HG03103 (cell line): ENCODE data around the gene CCDC149.

ENCODE experiments used
- ATAC-seq: cut with Tn5 transposase; IDR thresholded peaks from one replicate; pipeline ENCODE4 v1.9.1; 2021; ENCODE audit warnings: low read depth; ENCODE audit not compliant: unreplicated experiment

Gene CCDC149

GRCh38 chr4:24806206-24806990, 106.4 kb downstream of the CCDC149 start:
- no peak for ATAC-seq

GRCh38 chr4:24805566-24805965, 107.3 kb downstream of the CCDC149 start:
- ATAC-seq = no peak

GRCh38 chr4:24805067-24805466, 107.8 kb downstream of the CCDC149 start:
- ATAC-seq = no peak

- ATAC-seq = no peak
Measured at GRCh38 chr4:24802648-24803047, 110.2 kb downstream of the CCDC149 start.

GRCh38 chr4:24801136-24801855, 111.5 kb downstream of the CCDC149 start:
- no peak for ATAC-seq

GRCh38 chr4:24800325-24800895, 112.4 kb downstream of the CCDC149 start:
- no peak for ATAC-seq

- ATAC-seq = no peak
Measured at GRCh38 chr4:24799544-24800324, 113.1 kb downstream of the CCDC149 start.

- ATAC-seq = no peak
Measured at GRCh38 chr4:24799196-24799543, 113.7 kb downstream of the CCDC149 start.

GRCh38 chr4:24798036-24798610, 114.7 kb downstream of the CCDC149 start:
- ATAC-seq = no peak

- ATAC-seq = no peak
Measured at GRCh38 chr4:24796620-24797019, 116.2 kb downstream of the CCDC149 start.

GRCh38 chr4:24795666-24796381, 117.0 kb downstream of the CCDC149 start:
- ATAC-seq = no peak

GRCh38 chr4:24794916-24795665, 117.8 kb downstream of the CCDC149 start, which contains the start of gene SOD3:
Gene SOD3, plus strand, starts transcription at chr4:24795573. Its CDS starts 3,949 bp downstream, at chr4:24799522.
- no peak for ATAC-seq

GRCh38 chr4:24794480-24794879, 118.4 kb downstream of the CCDC149 start:
- no peak for ATAC-seq

GRCh38 chr4:24794051-24794450, 118.8 kb downstream of the CCDC149 start:
- no peak for ATAC-seq

GRCh38 chr4:24793219-24794005, 119.4 kb downstream of the CCDC149 start:
- ATAC-seq = no peak

- no peak for ATAC-seq
Measured at GRCh38 chr4:24792552-24792951, 120.3 kb downstream of the CCDC149 start.

GRCh38 chr4:24791043-24791442, 121.8 kb downstream of the CCDC149 start:
- no peak for ATAC-seq

- ATAC-seq = no peak
Measured at GRCh38 chr4:24783506-24783905, 129.3 kb downstream of the CCDC149 start.
